GM10248 (cell line): ENCODE data around the gene SLC37A2.
A peak's percentile ranks its signal among the peaks of the same experiment; 100 is the strongest.
"Not testable (repeated sequence)": the region's sequence is repeated elsewhere in the genome, so short reads cannot be mapped to it uniquely, and the experiment has no call there.

Experiments used
- CTCF ChIA-PET: fragments of 300-600 bp; sonication (Branson Sonifier 250); formaldehyde crosslinking; extraction: SDS; loops from one replicate; lab custom pipeline; 2021; ENCODE audit warnings: antibody characterized with exemption; lab: Yijun Ruan, JAX
- POLR2A ChIA-PET: fragments of 350-650 bp; sonication (Branson Sonifier 250); formaldehyde crosslinking; extraction: SDS; loops from one replicate; lab custom pipeline; 2020; ENCODE audit warnings: antibody characterized with exemption; lab: Yijun Ruan, JAX
- DNase-seq: peaks from one replicate; pipeline ENCODE4 v3.0.0; 2012; ENCODE audit errors: extremely low spot score
- CTCF ChIP-seq: IDR thresholded peaks from 2 replicates; pipeline ENCODE4 v1.5.1; 2012; ENCODE audit warnings: mild to moderate bottlenecking, low read depth; ENCODE audit errors: extremely low read depth, missing control alignments, control extremely low read depth

The SLC37A2 gene

GRCh38 chr11:125085301-125086081 is 22.4 kb downstream of the SLC37A2 start:
- POLR2A ChIA-PET: no interaction called here

GRCh38 chr11:125086633-125087296 is 23.7 kb downstream of the SLC37A2 start:
- POLR2A ChIA-PET: no interaction called here

More at GRCh38 chr11:125085301-125086081, 22.4 kb downstream of the SLC37A2 start:
- CTCF ChIA-PET: no interaction called here
- DNase-seq: peak; percentile 27
- TF ChIP-seq CTCF: peak; percentile 10

GRCh38 chr11:125088123-125088522 is 25.0 kb downstream of the SLC37A2 start:
- POLR2A ChIA-PET: no interaction called here
- no peak for TF ChIP-seq CTCF
- DNase-seq: no peak
- CTCF ChIA-PET: interaction anchor here (0.7 to 1.9 kb wide), 5 partner anchors 9 to 189 kb away, joined by 3 to 6 read pairs (median 4); no protein-coding TSS in a partner anchor

More at GRCh38 chr11:125086633-125087296, 23.7 kb downstream of the SLC37A2 start:
- no peak for TF ChIP-seq CTCF
- DNase-seq: peak; percentile 12
- CTCF ChIA-PET: no interaction called here

GRCh38 chr11:125088576-125089455 is 25.7 kb downstream of the SLC37A2 start:
- ChIA-PET CTCF (interaction anchor here (0.7 to 1.9 kb wide), 6 partner anchors 9 to 188 kb away, joined by 3 to 6 read pairs (median 4); no protein-coding TSS in a partner anchor), POLR2A (no interaction called here)
- DNase-seq: no peak
- TF ChIP-seq CTCF: no peak

- DNase-seq, POLR2A ChIA-PET: not testable (repeated sequence)
- CTCF ChIA-PET: interaction anchor here (1.5 to 3.3 kb wide), 4 partner anchors 10 to 52 kb away, joined by 3 to 53 read pairs (median 22); partner anchors contain the start of gene TMEM218
Measured at GRCh38 chr11:125089481-125089880, 26.4 kb downstream of the SLC37A2 start.

- CTCF ChIA-PET: interaction anchor here (0.9 to 3.3 kb wide), 13 partner anchors 8 to 260 kb away, joined by 3 to 53 read pairs (median 11); partner anchors contain the start of genes SLC37A2 and TMEM218
- POLR2A ChIA-PET, DNase-seq: not testable (repeated sequence)
Measured at GRCh38 chr11:125090151-125090550, 27.0 kb downstream of the SLC37A2 start.

- ChIA-PET CTCF (interaction anchor here (0.5 to 3.3 kb wide), 24 partner anchors 9 to 304 kb away, joined by 3 to 53 read pairs (median 5); partner anchors contain the start of genes SLC37A2 and TMEM218), POLR2A (no interaction called here)
- DNase-seq: no peak
- no peak for TF ChIP-seq CTCF
Measured at GRCh38 chr11:125090816-125091215, 27.7 kb downstream of the SLC37A2 start.
